Measurements from ENCODE around the gene TDRD6. TPM values are rescaled to one million over a fixed set of nuclear protein-coding genes. Genes with fewer than 3 reads are reported as not detected.

The TDRD6 gene
- total RNA-seq, 2 donors from 2014 or later = 0.66 to 0.78 TPM

GRCh38 chr6:46711491-46711890 lies 23.8 kb downstream of the TDRD6 start:
- no peaks in the 10 kb centered on the region for H3K4me1 ChIP-seq
- intact Hi-C loops (cut with DNase I) = no loop called here
- H3K4me3 ChIP-seq = no peak overlapping the region
- H3K36me3 ChIP-seq (replicated peaks in 1 of 2; ENCODE audit: insufficient read depth in 1 of 2, low read depth in 2 of 2) = no peaks in the 10 kb centered on the region
- TF ChIP-seq POLR2A (IDR thresholded peaks at IDR 0.05) = no peak
- TF ChIP-seq CTCF (IDR thresholded peaks at IDR 0.05) = no peak
- 86 to 89% methylated on average over 1 of the region's 1 CpG for WGBS, 2 donors
- no peak overlapping the region for H3K27ac ChIP-seq
- H3K27me3 ChIP-seq = no peaks in the 10 kb centered on the region
- ATAC-seq = no peak
- no peaks in the 10 kb centered on the region for H3K9me3 ChIP-seq
- DNase-seq = no peak

GRCh38 chr6:46715141-46715540 lies 27.5 kb downstream of the TDRD6 start:
- intact Hi-C loops (cut with DNase I) = no loop called here
- TF ChIP-seq POLR2A (IDR thresholded peaks at IDR 0.05) (no peak), CTCF (IDR thresholded peaks at IDR 0.05) (no peak)
- Histone ChIP-seq H3K9me3 (no peaks in the 10 kb centered on the region), H3K27ac (no peak overlapping the region), H3K36me3 (replicated peaks in 1 of 2; ENCODE audit: insufficient read depth in 1 of 2, low read depth in 2 of 2) (no peaks in the 10 kb centered on the region), H3K4me1 (no peaks in the 10 kb centered on the region), H3K4me3 (no peak overlapping the region), H3K27me3 (no peaks in the 10 kb centered on the region)
- no peak for DNase-seq
- no peak for ATAC-seq

GRCh38 chr6:46719099-46719498 lies 31.4 kb downstream of the TDRD6 start:
- H3K27me3 ChIP-seq = no peaks in the 10 kb centered on the region
- H3K4me1 ChIP-seq = no peaks in the 10 kb centered on the region
- DNase-seq (no peak), ATAC-seq (no peak)
- no peak overlapping the region for H3K4me3 ChIP-seq
- no peak for TF ChIP-seq POLR2A (IDR thresholded peaks at IDR 0.05)
- TF ChIP-seq CTCF (IDR thresholded peaks at IDR 0.05) = no peak
- H3K9me3 ChIP-seq = no peaks in the 10 kb centered on the region
- WGBS, 2 donors = 17 to 19% methylated on average over 1 of the region's 1 CpG
- intact Hi-C loops (cut with DNase I) = no loop called here
- no peak overlapping the region for H3K27ac ChIP-seq
- H3K36me3 ChIP-seq (replicated peaks in 1 of 2; ENCODE audit: insufficient read depth in 1 of 2, low read depth in 2 of 2) = no peaks in the 10 kb centered on the region

- Histone ChIP-seq H3K27me3 (no peaks in the 10 kb centered on the region), H3K4me1 (no peaks in the 10 kb centered on the region), H3K9me3 (no peaks in the 10 kb centered on the region), H3K36me3 (replicated peaks in 1 of 2; ENCODE audit: insufficient read depth in 1 of 2, low read depth in 2 of 2) (no peaks in the 10 kb centered on the region), H3K4me3 (no peak overlapping the region), H3K27ac (no peak overlapping the region)
- WGBS, 2 donors = 67 to 80% methylated on average over 1 of the region's 1 CpG
- ATAC-seq (no peak), DNase-seq (no peak)
- TF ChIP-seq CTCF (IDR thresholded peaks at IDR 0.05) (no peak), POLR2A (IDR thresholded peaks at IDR 0.05) (no peak)
- intact Hi-C loops (cut with DNase I) = no loop called here
Measured at GRCh38 chr6:46720401-46720800, 32.7 kb downstream of the TDRD6 start.

- whole genome bisulfite sequencing, 2 donors = 75 to 100% methylated on average over 1 of the region's 1 CpG
- Histone ChIP-seq H3K4me1 (peaks cover 5% of the 10 kb centered on the region), H3K27me3 (peaks cover 0 to 4% of the 10 kb centered on the region in 2 donors), H3K36me3 (replicated peaks in 1 of 2; ENCODE audit: insufficient read depth in 1 of 2, low read depth in 2 of 2) (no peaks in the 10 kb centered on the region), H3K4me3 (no peak overlapping the region), H3K9me3 (no peaks in the 10 kb centered on the region), H3K27ac (no peak overlapping the region)
- DNase-seq = no peak
- no peak for TF ChIP-seq CTCF (IDR thresholded peaks at IDR 0.05)
- TF ChIP-seq POLR2A (IDR thresholded peaks at IDR 0.05) = no peak
- no peak for ATAC-seq
- intact Hi-C loops (cut with DNase I) = no loop called here
Measured at GRCh38 chr6:46729787-46730326, 42.2 kb downstream of the TDRD6 start.
